Activated naive CD8-positive, alpha-beta T cell (primary cell): ENCODE results near the gene SLC22A14.
"Not testable (repeated sequence)": the region's sequence is repeated elsewhere in the genome, so short reads cannot be mapped to it uniquely, and the experiment has no call there.

Experiments
- H3K27ac Mint-ChIP-seq: one replicate; pipeline ENCODE4 v1.8.0; 2021; ENCODE audit warnings: mixed read lengths
- H3K27me3 Mint-ChIP-seq: one replicate; pipeline ENCODE4 v1.8.0; 2021; ENCODE audit warnings: mixed read lengths
- H3K36me3 Mint-ChIP-seq: one replicate; pipeline ENCODE4 v1.8.0; 2021; ENCODE audit warnings: mixed read lengths
- H3K4me1 Mint-ChIP-seq: one replicate; pipeline ENCODE4 v1.8.0; 2021; ENCODE audit warnings: low read depth, mixed read lengths
- H3K4me3 Mint-ChIP-seq: one replicate; pipeline ENCODE4 v1.8.0; 2021; ENCODE audit warnings: mild to moderate bottlenecking, mixed read lengths
- H3K9me3 Mint-ChIP-seq: one replicate; pipeline ENCODE4 v1.8.0; 2021; ENCODE audit warnings: low read depth, mixed read lengths

SLC22A14 gene

GRCh38 chr3:38283810-38284755 is 2.0 kb downstream of the SLC22A14 start:
- Mint-ChIP-seq H3K4me3 (no peak overlapping the region), H3K27me3 (no peaks in the 10 kb centered on the region), H3K36me3 (no peaks in the 10 kb centered on the region), H3K4me1 (no peaks in the 10 kb centered on the region), H3K27ac (no peak overlapping the region), H3K9me3 (no peaks in the 10 kb centered on the region)

- H3K27me3 Mint-ChIP-seq = no peaks in the 10 kb centered on the region
- no peak overlapping the region for H3K27ac Mint-ChIP-seq
- no peaks in the 10 kb centered on the region for H3K4me1 Mint-ChIP-seq
- no peaks in the 10 kb centered on the region for H3K9me3 Mint-ChIP-seq
- H3K4me3 Mint-ChIP-seq = no peak overlapping the region
- H3K36me3 Mint-ChIP-seq = no peaks in the 10 kb centered on the region
Observed at GRCh38 chr3:38284756-38285150, 2.7 kb downstream of the SLC22A14 start.

- not testable (repeated sequence) for H3K36me3 Mint-ChIP-seq, H3K9me3 Mint-ChIP-seq, H3K27me3 Mint-ChIP-seq, H3K4me3 Mint-ChIP-seq, H3K4me1 Mint-ChIP-seq, H3K27ac Mint-ChIP-seq
Observed at GRCh38 chr3:38289286-38290217, 7.5 kb downstream of the SLC22A14 start.

- H3K9me3 Mint-ChIP-seq, H3K27ac Mint-ChIP-seq, H3K4me3 Mint-ChIP-seq, H3K27me3 Mint-ChIP-seq, H3K4me1 Mint-ChIP-seq, H3K36me3 Mint-ChIP-seq: not testable (repeated sequence)
Observed at GRCh38 chr3:38297053-38297452, 15.0 kb downstream of the SLC22A14 start.

GRCh38 chr3:38297537-38297936 is 15.4 kb downstream of the SLC22A14 start:
- no peaks in the 10 kb centered on the region for H3K36me3 Mint-ChIP-seq
- no peaks in the 10 kb centered on the region for H3K4me1 Mint-ChIP-seq
- no peak overlapping the region for H3K27ac Mint-ChIP-seq
- no peak overlapping the region for H3K4me3 Mint-ChIP-seq
- H3K9me3 Mint-ChIP-seq = no peaks in the 10 kb centered on the region
- peaks cover 3% of the 10 kb centered on the region for H3K27me3 Mint-ChIP-seq

- Mint-ChIP-seq H3K36me3 (no peaks in the 10 kb centered on the region), H3K4me3 (no peak overlapping the region), H3K4me1 (no peaks in the 10 kb centered on the region), H3K27ac (no peak overlapping the region), H3K9me3 (no peaks in the 10 kb centered on the region), H3K27me3 (peaks cover 3% of the 10 kb centered on the region)
Observed at GRCh38 chr3:38297947-38298711, 16.0 kb downstream of the SLC22A14 start.

- Mint-ChIP-seq H3K27ac (no peak overlapping the region), H3K9me3 (no peaks in the 10 kb centered on the region), H3K4me1 (no peaks in the 10 kb centered on the region), H3K27me3 (peaks cover 1% of the 10 kb centered on the region), H3K4me3 (no peak overlapping the region), H3K36me3 (peaks cover 4% of the 10 kb centered on the region)
Observed at GRCh38 chr3:38306941-38307340, 24.8 kb downstream of the SLC22A14 start.

GRCh38 chr3:38307599-38307998 is 25.5 kb downstream of the SLC22A14 start:
- Mint-ChIP-seq H3K36me3 (peaks cover 4% of the 10 kb centered on the region), H3K4me1 (no peaks in the 10 kb centered on the region), H3K9me3 (no peaks in the 10 kb centered on the region), H3K4me3 (no peak overlapping the region), H3K27me3 (peaks cover 1% of the 10 kb centered on the region), H3K27ac (no peak overlapping the region)

- Mint-ChIP-seq H3K27ac (no peak overlapping the region), H3K36me3 (peaks cover 4% of the 10 kb centered on the region), H3K4me1 (no peaks in the 10 kb centered on the region), H3K9me3 (no peaks in the 10 kb centered on the region), H3K27me3 (peaks cover 1% of the 10 kb centered on the region), H3K4me3 (no peak overlapping the region)
Observed at GRCh38 chr3:38308456-38308855, 26.4 kb downstream of the SLC22A14 start.

- no peak overlapping the region for H3K4me3 Mint-ChIP-seq
- H3K36me3 Mint-ChIP-seq = no peaks in the 10 kb centered on the region
- H3K4me1 Mint-ChIP-seq = no peaks in the 10 kb centered on the region
- no peaks in the 10 kb centered on the region for H3K9me3 Mint-ChIP-seq
- no peaks in the 10 kb centered on the region for H3K27me3 Mint-ChIP-seq
- no peak overlapping the region for H3K27ac Mint-ChIP-seq
Observed at GRCh38 chr3:38311476-38311875, 29.4 kb downstream of the SLC22A14 start.

- H3K4me3 Mint-ChIP-seq = no peak overlapping the region
- H3K27ac Mint-ChIP-seq = no peak overlapping the region
- no peaks in the 10 kb centered on the region for H3K27me3 Mint-ChIP-seq
- H3K36me3 Mint-ChIP-seq = no peaks in the 10 kb centered on the region
- no peaks in the 10 kb centered on the region for H3K4me1 Mint-ChIP-seq
- no peaks in the 10 kb centered on the region for H3K9me3 Mint-ChIP-seq
Observed at GRCh38 chr3:38311941-38312340, 29.8 kb downstream of the SLC22A14 start.

- no peaks in the 10 kb centered on the region for H3K36me3 Mint-ChIP-seq
- H3K4me1 Mint-ChIP-seq = no peaks in the 10 kb centered on the region
- H3K27ac Mint-ChIP-seq = no peak overlapping the region
- no peak overlapping the region for H3K4me3 Mint-ChIP-seq
- H3K9me3 Mint-ChIP-seq = no peaks in the 10 kb centered on the region
- no peaks in the 10 kb centered on the region for H3K27me3 Mint-ChIP-seq
Observed at GRCh38 chr3:38312356-38312755, 30.3 kb downstream of the SLC22A14 start.

- H3K36me3 Mint-ChIP-seq = no peaks in the 10 kb centered on the region
- no peaks in the 10 kb centered on the region for H3K27me3 Mint-ChIP-seq
- H3K27ac Mint-ChIP-seq = no peak overlapping the region
- no peaks in the 10 kb centered on the region for H3K9me3 Mint-ChIP-seq
- H3K4me1 Mint-ChIP-seq = no peaks in the 10 kb centered on the region
- no peak overlapping the region for H3K4me3 Mint-ChIP-seq
Observed at GRCh38 chr3:38313263-38313662, 31.2 kb downstream of the SLC22A14 start.

- H3K4me1 Mint-ChIP-seq = no peaks in the 10 kb centered on the region
Observed at GRCh38 chr3:38313695-38314094, 31.6 kb downstream of the SLC22A14 start.

More at GRCh38 chr3:38313695-38314094, 31.6 kb downstream of the SLC22A14 start:
- H3K9me3 Mint-ChIP-seq = no peaks in the 10 kb centered on the region
- H3K36me3 Mint-ChIP-seq = no peaks in the 10 kb centered on the region
- no peak overlapping the region for H3K27ac Mint-ChIP-seq
- no peaks in the 10 kb centered on the region for H3K27me3 Mint-ChIP-seq
- H3K4me3 Mint-ChIP-seq = no peak overlapping the region
